ENCODE data around the gene NRN1L.

NRN1L gene

GRCh38 chr16:67902831-67903230 lies 18.1 kb downstream of the NRN1L start:
- Histone ChIP-seq H3K4me3 (ENCODE audit: low read length, poor library complexity, severe bottlenecking) (no peak overlapping the region), H3K9me3 (ENCODE audit: insufficient read depth, low read depth, low read length) (no peaks in the 10 kb centered on the region), H3K36me3 (ENCODE audit: insufficient read depth, low read length) (no peaks in the 10 kb centered on the region), H3F3A (ENCODE audit: low read depth) (no peaks in the 10 kb centered on the region), H3K4me2 (ENCODE audit: low read depth, low read length, poor library complexity, severe bottlenecking) (no peak overlapping the region), H3K79me2 (ENCODE audit: insufficient read depth, low read length) (peaks cover 9% of the 10 kb centered on the region; the same call in 1 of the 2 replicates), H3K4me1 (ENCODE audit: insufficient read depth, low read length, poor library complexity, severe bottlenecking) (no peaks in the 10 kb centered on the region), H2AFZ (ENCODE audit: low read length) (no peak overlapping the region), H3K27me3 (ENCODE audit: insufficient read depth, low read length, poor library complexity, severe bottlenecking) (no peaks in the 10 kb centered on the region), H3K9ac (ENCODE audit: low read depth, low read length, poor library complexity, severe bottlenecking) (no peak overlapping the region), H3K9me2 (replicated peaks; ENCODE audit: low read depth, low read length) (no peaks in the 10 kb centered on the region), H4K20me1 (ENCODE audit: insufficient read depth, low read length, poor library complexity, severe bottlenecking) (no peaks in the 10 kb centered on the region)
- no peak for TF ChIP-seq EZH2phosphoT487 (IDR thresholded peaks at IDR 0.05; ENCODE audit: borderline replicate concordance)
- no peak for TF ChIP-seq CTCF (conservative IDR thresholded peaks at IDR 0.05; ENCODE audit: low read length)

GRCh38 chr16:67907397-67908180 lies 22.9 kb downstream of the NRN1L start:
- Histone ChIP-seq H3K36me3 (ENCODE audit: insufficient read depth, low read length) (peaks cover 5% of the 10 kb centered on the region; the same call in 1 of the 2 replicates), H3K4me1 (ENCODE audit: insufficient read depth, low read length, poor library complexity, severe bottlenecking) (peaks cover 10% of the 10 kb centered on the region), H3F3A (ENCODE audit: low read depth) (no peaks in the 10 kb centered on the region), H3K9ac (ENCODE audit: low read depth, low read length, poor library complexity, severe bottlenecking) (no peak overlapping the region), H3K27me3 (ENCODE audit: insufficient read depth, low read length, poor library complexity, severe bottlenecking) (no peaks in the 10 kb centered on the region), H4K20me1 (ENCODE audit: insufficient read depth, low read length, poor library complexity, severe bottlenecking) (no peaks in the 10 kb centered on the region), H2AFZ (ENCODE audit: low read length) (no peak overlapping the region), H3K79me2 (ENCODE audit: insufficient read depth, low read length) (no peaks in the 10 kb centered on the region), H3K9me2 (replicated peaks; ENCODE audit: low read depth, low read length) (no peaks in the 10 kb centered on the region), H3K4me3 (ENCODE audit: low read length, poor library complexity, severe bottlenecking) (no peak overlapping the region), H3K4me2 (ENCODE audit: low read depth, low read length, poor library complexity, severe bottlenecking) (no peak overlapping the region), H3K9me3 (ENCODE audit: insufficient read depth, low read depth, low read length) (no peaks in the 10 kb centered on the region)
- TF ChIP-seq EZH2phosphoT487 (IDR thresholded peaks at IDR 0.05; ENCODE audit: borderline replicate concordance) (no peak), CTCF (conservative IDR thresholded peaks at IDR 0.05; ENCODE audit: low read length) (no peak)

- H3F3A ChIP-seq (ENCODE audit: low read depth): no peaks in the 10 kb centered on the region
- H4K20me1 ChIP-seq (ENCODE audit: insufficient read depth, low read length, poor library complexity, severe bottlenecking): no peaks in the 10 kb centered on the region
Observed at GRCh38 chr16:67909056-67909742, 24.5 kb downstream of the NRN1L start.

More at GRCh38 chr16:67909056-67909742, 24.5 kb downstream of the NRN1L start:
- no peak overlapping the region for H3K9ac ChIP-seq (ENCODE audit: low read depth, low read length, poor library complexity, severe bottlenecking)
- peaks cover 5% of the 10 kb centered on the region; the same call in 1 of the 2 replicates for H3K36me3 ChIP-seq (ENCODE audit: insufficient read depth, low read length)
- no peaks in the 10 kb centered on the region for H3K9me2 ChIP-seq (replicated peaks; ENCODE audit: low read depth, low read length)
- no peaks in the 10 kb centered on the region for H3K27me3 ChIP-seq (ENCODE audit: insufficient read depth, low read length, poor library complexity, severe bottlenecking)
- H3K9me3 ChIP-seq (ENCODE audit: insufficient read depth, low read depth, low read length): no peaks in the 10 kb centered on the region
- peaks cover 10% of the 10 kb centered on the region for H3K4me1 ChIP-seq (ENCODE audit: insufficient read depth, low read length, poor library complexity, severe bottlenecking)
- H3K4me3 ChIP-seq (ENCODE audit: low read length, poor library complexity, severe bottlenecking): no peak overlapping the region
- H3K4me2 ChIP-seq (ENCODE audit: low read depth, low read length, poor library complexity, severe bottlenecking): no peak overlapping the region
- no peak for TF ChIP-seq EZH2phosphoT487 (IDR thresholded peaks at IDR 0.05; ENCODE audit: borderline replicate concordance)
- TF ChIP-seq CTCF (conservative IDR thresholded peaks at IDR 0.05; ENCODE audit: low read length): no peak
- H2AFZ ChIP-seq (ENCODE audit: low read length): no peak overlapping the region
- no peaks in the 10 kb centered on the region for H3K79me2 ChIP-seq (ENCODE audit: insufficient read depth, low read length)

Data from Loucy (cell line).